Measurements from ENCODE around the gene RMI1.
A peak's percentile ranks its signal among the peaks of the same experiment; 100 is the strongest.

RMI1 gene

GRCh38 chr9:83956086-83956435 lies 24.5 kb upstream of the RMI1 start:
- Histone ChIP-seq H3K4me1 (ENCODE audit: control insufficient read depth, insufficient read depth, low read length) (no peaks in the 10 kb centered on the region), H3K27ac (ENCODE audit: extremely low read depth, low read depth, low read length) (peak overlapping the region; percentile 86), H3K36me3 (ENCODE audit: control insufficient read depth in 2 of 2, insufficient read depth in 1 of 2, low read length in 2 of 2) (peaks cover 17 to 30% of the 10 kb centered on the region in 2 experiments; a peak in 2 of 3 replicates), H3K9me3 (ENCODE audit: control insufficient read depth, insufficient read depth, low read depth, low read length) (no peaks in the 10 kb centered on the region), H3K4me3 (ENCODE audit: low read depth, low read length) (peak overlapping the region; percentile 78)
- POLR2A ChIA-PET: interaction anchor here (1.3 to 2.8 kb wide), 2 partner anchors 9 to 24 kb away, joined by 5 to 26 read pairs; partner anchors contain the start of genes HNRNPK and RMI1
- 0 out of 2 replicates have a peak, but pooled peaks have one; percentile 15 for TF ChIP-seq KLF17 (tag by site-specific recombination; IDR thresholded peaks at IDR 0.05)
- no peak for TF ChIP-seq ZNF626 (tag by site-specific recombination; IDR thresholded peaks at IDR 0.05)
- TF ChIP-seq ZBTB6 (tag by site-specific recombination; IDR thresholded peaks at IDR 0.05): no peak
- peak; percentile 24; the same call in 1 of the 2 replicates for TF ChIP-seq ZBTB20 (tag by site-specific recombination; IDR thresholded peaks at IDR 0.05)
- TF ChIP-seq PRDM1 (tag by site-specific recombination; IDR thresholded peaks at IDR 0.05): no peak
- TF ChIP-seq ZNF600 (tag by site-specific recombination; IDR thresholded peaks at IDR 0.05): peak; percentile 23; the same call in 1 of the 2 replicates
- no peak for TF ChIP-seq ZNF148 (tag by site-specific recombination; IDR thresholded peaks at IDR 0.05; ENCODE audit: borderline replicate concordance)
- TF ChIP-seq SP3 (tag by site-specific recombination; IDR thresholded peaks at IDR 0.05): no peak
- TF ChIP-seq ZBTB10 (tag by site-specific recombination; IDR thresholded peaks at IDR 0.05): 0 out of 2 replicates have a peak, but pooled peaks have one; percentile 26
- TF ChIP-seq ZNF777 (tag by site-specific recombination; IDR thresholded peaks at IDR 0.05; ENCODE audit: borderline replicate concordance): 0 out of 2 replicates have a peak, but pooled peaks have one; percentile 36
- CTCF ChIA-PET: interaction anchor here (1.0 kb wide), 1 partner anchor 304 kb away, joined by 8 read pairs; no protein-coding TSS in a partner anchor

- CTCF ChIA-PET: interaction anchor here (1.0 kb wide), 1 partner anchor 304 kb away, joined by 8 read pairs; no protein-coding TSS in a partner anchor
- H3K4me3 ChIP-seq (ENCODE audit: low read depth, low read length): peak overlapping the region; percentile 78
- POLR2A ChIA-PET: interaction anchor here (1.3 to 2.8 kb wide), 2 partner anchors 8 to 23 kb away, joined by 5 to 26 read pairs; partner anchors contain the start of genes HNRNPK and RMI1
- H3K27ac ChIP-seq (ENCODE audit: extremely low read depth, low read depth, low read length): peak overlapping the region; percentile 86
- no peaks in the 10 kb centered on the region for H3K4me1 ChIP-seq (ENCODE audit: control insufficient read depth, insufficient read depth, low read length)
- H3K36me3 ChIP-seq (ENCODE audit: control insufficient read depth in 2 of 2, insufficient read depth in 1 of 2, low read length in 2 of 2): peaks cover 14 to 24% of the 10 kb centered on the region in 2 experiments; a peak in 2 of 3 replicates
- no peaks in the 10 kb centered on the region for H3K9me3 ChIP-seq (ENCODE audit: control insufficient read depth, insufficient read depth, low read depth, low read length)
- TF ChIP-seq ZFHX2 (tag by site-specific recombination; conservative IDR thresholded peaks at IDR 0.05) (peak; percentile 19; the same call in 1 of the 2 replicates), MEIS1 (CRISPR knock-in tag; IDR thresholded peaks at IDR 0.05; ENCODE audit: borderline replicate concordance) (no peak), KLF16 (tag by site-specific recombination; IDR thresholded peaks at IDR 0.05) (peak; percentile 53; the same call in 1 of the 2 replicates), ZNF501 (tag by site-specific recombination; IDR thresholded peaks at IDR 0.05) (no peak; the same call in 1 of the 2 replicates), HIC1 (tag by site-specific recombination; IDR thresholded peaks at IDR 0.05) (peak; percentile 74; the same call in 1 of the 2 replicates), ZNF677 (tag by site-specific recombination; IDR thresholded peaks at IDR 0.05) (peak; percentile 93), PRDM4 (tag by site-specific recombination; IDR thresholded peaks at IDR 0.05) (peak; percentile 77; the same call in 1 of the 2 replicates)
These were observed 24.0 kb upstream of the RMI1 start for GRCh38 chr9:83956436-83957247.

Data from HEK293 (cell line).